ENCODE data around the gene ITLN2.
"Not testable (repeated sequence)": the region's sequence is repeated elsewhere in the genome, so short reads cannot be mapped to it uniquely, and the experiment has no call there.

Gene ITLN2

GRCh38 chr1:160952129-160952510, 2.5 kb downstream of the ITLN2 start:
- no peak for DNase-seq (ENCODE audit: low read depth)

- peak; percentile 43 for DNase-seq (ENCODE audit: low read depth)
Observed at GRCh38 chr1:160951443-160952128, 3.0 kb downstream of the ITLN2 start.

- DNase-seq (ENCODE audit: low read depth): no peak
Observed at GRCh38 chr1:160950657-160951056, 4.0 kb downstream of the ITLN2 start.

- DNase-seq (ENCODE audit: low read depth): no peak
Observed at GRCh38 chr1:160949881-160950280, 4.7 kb downstream of the ITLN2 start.

GRCh38 chr1:160949216-160949880, 5.3 kb downstream of the ITLN2 start:
- not testable (repeated sequence) for DNase-seq (ENCODE audit: low read depth)

- DNase-seq (ENCODE audit: low read depth): not testable (repeated sequence)
Observed at GRCh38 chr1:160947174-160947759, 7.3 kb downstream of the ITLN2 start.

GRCh38 chr1:160945881-160946280, 8.7 kb downstream of the ITLN2 start:
- not testable (repeated sequence) for DNase-seq (ENCODE audit: low read depth)

GRCh38 chr1:160945079-160945478, 9.5 kb downstream of the ITLN2 start:
- no peak for DNase-seq (ENCODE audit: low read depth)

- DNase-seq (ENCODE audit: low read depth): no peak
Observed at GRCh38 chr1:160942926-160943325, 11.7 kb downstream of the ITLN2 start.

GRCh38 chr1:160936666-160937065, 17.9 kb downstream of the ITLN2 start:
- not testable (repeated sequence) for DNase-seq (ENCODE audit: low read depth)

- DNase-seq (ENCODE audit: low read depth): no peak
Observed at GRCh38 chr1:160935527-160936258, 18.9 kb downstream of the ITLN2 start.

GRCh38 chr1:160933305-160933704, 21.3 kb downstream of the ITLN2 start:
- DNase-seq (ENCODE audit: low read depth): not testable (repeated sequence)

- no peak for DNase-seq (ENCODE audit: low read depth)
Observed at GRCh38 chr1:160925652-160926244, 28.9 kb downstream of the ITLN2 start.

- DNase-seq (ENCODE audit: low read depth): no peak
Observed at GRCh38 chr1:160924791-160925651, 29.6 kb downstream of the ITLN2 start.

- DNase-seq (ENCODE audit: low read depth): no peak
Observed at GRCh38 chr1:160916666-160917065, 37.9 kb downstream of the ITLN2 start.

- not testable (repeated sequence) for DNase-seq (ENCODE audit: low read depth)
Observed at GRCh38 chr1:160913229-160913628, 41.4 kb downstream of the ITLN2 start.

GRCh38 chr1:160911925-160912324, 42.7 kb downstream of the ITLN2 start:
- no peak for DNase-seq (ENCODE audit: low read depth)

- no peak for DNase-seq (ENCODE audit: low read depth)
Observed at GRCh38 chr1:160911441-160911840, 43.2 kb downstream of the ITLN2 start.

GRCh38 chr1:160910170-160910750, 44.3 kb downstream of the ITLN2 start:
- DNase-seq (ENCODE audit: low read depth): no peak

GRCh38 chr1:160907976-160908375, 46.6 kb downstream of the ITLN2 start:
- no peak for DNase-seq (ENCODE audit: low read depth)

- DNase-seq (ENCODE audit: low read depth): no peak
Observed at GRCh38 chr1:160905617-160905989, 49.0 kb downstream of the ITLN2 start.

All from activated T-helper 1 cell treated with Interleukin-2 at 50 U/mL for 16 hours (primary cell).